NCI-H460 (cell line): ENCODE results near the gene PATJ. TPM values are rescaled to one million over a fixed set of nuclear protein-coding genes. Genes with fewer than 3 reads are reported as not detected.
"Not testable (repeated sequence)": the region's sequence is repeated elsewhere in the genome, so short reads cannot be mapped to it uniquely, and the experiment has no call there.

Experiments
- DNase-seq: peaks from one replicate; pipeline ENCODE4 v3.0.0-alpha.2; 2016; ENCODE audit warnings: low read depth; ENCODE audit errors: extremely low read depth
- total RNA-seq: library from RNA; depleted of rRNA; stranded (reverse); fragments of >200 nt; shearing (Covaris generic); gene quantifications from 2 replicates; pipeline ENCODE4 v1.2.3, GENCODE V29; 2014

PATJ gene
- total RNA-seq, 1 experiment from 2014 or later, result 21.1 TPM

GRCh38 chr1:61879887-61880474, 137.7 kb downstream of the PATJ start:
- not testable (repeated sequence) for DNase-seq

- DNase-seq, result peak; percentile 9
These were observed 145.0 kb downstream of the PATJ start for GRCh38 chr1:61887076-61887867.

GRCh38 chr1:61887931-61888564, 145.8 kb downstream of the PATJ start:
- DNase-seq, result no peak

- no peak for DNase-seq
These were observed 146.5 kb downstream of the PATJ start for GRCh38 chr1:61888808-61889207.

GRCh38 chr1:61890435-61890834, 148.2 kb downstream of the PATJ start:
- DNase-seq, result not testable (repeated sequence)

GRCh38 chr1:61892977-61893376, 150.7 kb downstream of the PATJ start:
- no peak for DNase-seq

GRCh38 chr1:61894296-61894695, 152.0 kb downstream of the PATJ start:
- DNase-seq, result not testable (repeated sequence)

- no peak for DNase-seq
These were observed 152.9 kb downstream of the PATJ start for GRCh38 chr1:61895175-61895574.

GRCh38 chr1:61898658-61899057, 156.4 kb downstream of the PATJ start:
- no peak for DNase-seq

GRCh38 chr1:61904354-61904753, 162.1 kb downstream of the PATJ start:
- DNase-seq, result no peak

GRCh38 chr1:61907102-61907501, 164.8 kb downstream of the PATJ start:
- no peak for DNase-seq

- DNase-seq, result no peak
These were observed 167.8 kb downstream of the PATJ start for GRCh38 chr1:61910035-61910434.

- DNase-seq, result no peak
These were observed 172.7 kb downstream of the PATJ start for GRCh38 chr1:61914823-61915482.

- DNase-seq, result no peak
These were observed 179.2 kb downstream of the PATJ start for GRCh38 chr1:61921435-61921834.

- DNase-seq, result no peak
These were observed 180.7 kb downstream of the PATJ start for GRCh38 chr1:61922950-61923480.

- DNase-seq, result no peak
These were observed 183.5 kb downstream of the PATJ start for GRCh38 chr1:61925591-61926298.

- DNase-seq, result no peak
These were observed 184.3 kb downstream of the PATJ start for GRCh38 chr1:61926597-61926996.

GRCh38 chr1:61930116-61930645, 187.9 kb downstream of the PATJ start:
- DNase-seq, result no peak

- no peak for DNase-seq
These were observed 189.5 kb downstream of the PATJ start for GRCh38 chr1:61931587-61932279.

- DNase-seq, result no peak
These were observed 193.2 kb downstream of the PATJ start for GRCh38 chr1:61935516-61935915.
